ENCODE measurements around the gene AP1G2.

DNA sequence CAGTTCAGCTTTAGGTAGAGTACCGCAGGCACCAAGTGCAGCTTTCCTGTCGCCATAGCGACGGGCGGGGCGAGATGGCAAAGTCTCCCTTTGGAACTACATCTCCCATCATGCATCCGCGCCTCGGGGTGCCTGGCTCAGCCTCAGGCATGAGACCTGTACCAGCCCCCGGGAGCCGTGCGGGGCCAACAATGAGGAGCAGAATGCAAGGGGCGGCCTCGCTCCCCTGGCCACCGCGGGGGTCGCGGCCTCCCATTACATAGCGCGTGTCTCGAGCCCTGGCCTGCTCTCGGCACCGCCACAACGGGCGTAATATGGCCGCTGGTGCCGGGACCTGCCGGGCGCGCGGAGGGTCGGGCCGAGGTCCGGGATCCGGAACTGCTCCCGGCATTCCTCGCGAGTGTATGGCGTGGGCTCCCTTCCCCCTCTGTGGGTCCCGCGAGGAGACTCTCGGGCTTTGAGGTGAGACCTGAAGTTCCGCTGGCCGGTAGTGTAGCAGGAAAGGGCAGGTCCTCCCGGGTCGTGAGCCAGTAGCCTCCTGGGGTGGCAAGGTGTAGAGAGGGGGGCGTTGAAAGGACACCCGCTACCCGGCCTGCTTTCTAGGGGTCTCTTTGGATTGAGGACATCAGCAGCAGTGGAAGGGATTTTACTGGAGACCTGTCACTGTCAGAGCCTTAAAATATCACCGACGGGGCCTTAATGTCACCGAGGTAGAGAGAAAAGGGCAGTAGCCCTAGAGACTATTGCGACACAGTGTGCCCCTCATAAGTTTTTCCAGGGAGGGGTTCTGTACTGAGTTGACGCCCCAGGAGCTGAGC lies 11.5 kb downstream of the AP1G2 start, which contains the start of gene THTPA:
- TF ChIP-seq, protein P1, sequence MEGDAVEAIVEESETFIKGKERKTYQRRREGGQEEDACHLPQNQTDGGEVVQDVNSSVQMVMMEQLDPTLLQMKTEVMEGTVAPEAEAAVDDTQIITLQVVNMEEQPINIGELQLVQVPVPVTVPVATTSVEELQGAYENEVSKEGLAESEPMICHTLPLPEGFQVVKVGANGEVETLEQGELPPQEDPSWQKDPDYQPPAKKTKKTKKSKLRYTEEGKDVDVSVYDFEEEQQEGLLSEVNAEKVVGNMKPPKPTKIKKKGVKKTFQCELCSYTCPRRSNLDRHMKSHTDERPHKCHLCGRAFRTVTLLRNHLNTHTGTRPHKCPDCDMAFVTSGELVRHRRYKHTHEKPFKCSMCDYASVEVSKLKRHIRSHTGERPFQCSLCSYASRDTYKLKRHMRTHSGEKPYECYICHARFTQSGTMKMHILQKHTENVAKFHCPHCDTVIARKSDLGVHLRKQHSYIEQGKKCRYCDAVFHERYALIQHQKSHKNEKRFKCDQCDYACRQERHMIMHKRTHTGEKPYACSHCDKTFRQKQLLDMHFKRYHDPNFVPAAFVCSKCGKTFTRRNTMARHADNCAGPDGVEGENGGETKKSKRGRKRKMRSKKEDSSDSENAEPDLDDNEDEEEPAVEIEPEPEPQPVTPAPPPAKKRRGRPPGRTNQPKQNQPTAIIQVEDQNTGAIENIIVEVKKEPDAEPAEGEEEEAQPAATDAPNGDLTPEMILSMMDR (IDR thresholded peaks at IDR 0.05): peak in 1 of 6 experiments; percentile 26
- peak in 1 of 2 donors; percentile 59 for TF ChIP-seq POLR2A (IDR thresholded peaks at IDR 0.05)

Data from thyroid gland (tissue), 4 donors.